Progenitor cell of endocrine pancreas (in vitro differentiated cells): Measurements from ENCODE around the gene KLF11. TPM values are rescaled to one million over a fixed set of nuclear protein-coding genes. Genes with fewer than 3 reads are reported as not detected.
"Not testable (repeated sequence)": the region's sequence is repeated elsewhere in the genome, so short reads cannot be mapped to it uniquely, and the experiment has no call there.

Experiments
- DNase-seq: peaks from one replicate; pipeline ENCODE4 v3.0.0; 2021; ENCODE audit warnings: low spot score; ENCODE audit not compliant: unreplicated experiment
- H3K27ac Mint-ChIP-seq: 2 replicates; pipeline ENCODE4 v1.8.0; 2021; ENCODE audit warnings: mild to moderate bottlenecking, moderate library complexity, mixed read lengths
- H3K27me3 Mint-ChIP-seq: 2 replicates; pipeline ENCODE4 v1.8.0; 2021; ENCODE audit warnings: mixed read lengths
- H3K36me3 Mint-ChIP-seq: 2 replicates; pipeline ENCODE4 v1.8.0; 2022; ENCODE audit warnings: mixed read lengths; ENCODE audit not compliant: insufficient read depth
- H3K4me1 Mint-ChIP-seq: 2 replicates; pipeline ENCODE4 v1.8.0; 2021; ENCODE audit warnings: low read depth, mixed read lengths
- H3K4me3 Mint-ChIP-seq: 2 replicates; pipeline ENCODE4 v1.8.0; 2021; ENCODE audit warnings: low read depth, mild to moderate bottlenecking, moderate library complexity, mixed read lengths
- H3K9me3 Mint-ChIP-seq: 2 replicates; pipeline ENCODE4 v1.8.0; 2021; ENCODE audit warnings: low read depth, mixed read lengths
- CTCF ChIP-seq: fragments of 200-600 bp; sonication (generic); IDR thresholded peaks from one replicate; pipeline ENCODE4 v1.5.0; 2021; ENCODE audit warnings: antibody characterized with exemption, mild to moderate bottlenecking; ENCODE audit not compliant: unreplicated experiment
- total RNA-seq: library from RNA; stranded (reverse); gene quantifications from 2 replicates; pipeline ENCODE4 v1.2.1, GENCODE V29; 2021

Gene KLF11
- total RNA-seq, 1 donor from 2014 or later, result 3.5 TPM

- no peaks in the 10 kb centered on the region for H3K36me3 Mint-ChIP-seq
- H3K9me3 Mint-ChIP-seq, result no peaks in the 10 kb centered on the region
- DNase-seq, result no peak
- H3K27me3 Mint-ChIP-seq, result peaks cover 5% of the 10 kb centered on the region
- no peak for TF ChIP-seq CTCF
- peaks cover 33% of the 10 kb centered on the region for H3K4me1 Mint-ChIP-seq
- no peak overlapping the region for H3K4me3 Mint-ChIP-seq
- peak overlapping the region; percentile 85 for H3K27ac Mint-ChIP-seq
Measured at GRCh38 chr2:10089565-10090190, 46.3 kb downstream of the KLF11 start.

- Mint-ChIP-seq H3K9me3 (no peaks in the 10 kb centered on the region), H3K27ac (no peak overlapping the region), H3K4me3 (no peak overlapping the region), H3K4me1 (peaks cover 19% of the 10 kb centered on the region), H3K27me3 (peaks cover 6% of the 10 kb centered on the region), H3K36me3 (no peaks in the 10 kb centered on the region)
- DNase-seq, result no peak
- TF ChIP-seq CTCF, result no peak
Measured at GRCh38 chr2:10091182-10091888, 48.0 kb downstream of the KLF11 start.

- not testable (repeated sequence) for DNase-seq
Measured at GRCh38 chr2:10091889-10092244, 48.5 kb downstream of the KLF11 start.

GRCh38 chr2:10094271-10094814, 51.0 kb downstream of the KLF11 start:
- Mint-ChIP-seq H3K4me3 (no peak overlapping the region), H3K9me3 (no peaks in the 10 kb centered on the region), H3K36me3 (no peaks in the 10 kb centered on the region), H3K27ac (no peak overlapping the region), H3K4me1 (peaks cover 17% of the 10 kb centered on the region), H3K27me3 (peaks cover 14% of the 10 kb centered on the region)
- DNase-seq, result no peak
- no peak for TF ChIP-seq CTCF

More at GRCh38 chr2:10091889-10092244, 48.5 kb downstream of the KLF11 start:
- not testable (repeated sequence) for H3K4me3 Mint-ChIP-seq, H3K27ac Mint-ChIP-seq, H3K9me3 Mint-ChIP-seq, H3K36me3 Mint-ChIP-seq, H3K27me3 Mint-ChIP-seq
- H3K4me1 Mint-ChIP-seq, result peaks cover 19% of the 10 kb centered on the region

- H3K36me3 Mint-ChIP-seq, result no peaks in the 10 kb centered on the region
- H3K27ac Mint-ChIP-seq, result no peak overlapping the region
- H3K4me3 Mint-ChIP-seq, result no peak overlapping the region
- H3K4me1 Mint-ChIP-seq, result peaks cover 10% of the 10 kb centered on the region
- no peaks in the 10 kb centered on the region for H3K9me3 Mint-ChIP-seq
- no peak for DNase-seq
- TF ChIP-seq CTCF, result no peak
- peaks cover 14% of the 10 kb centered on the region for H3K27me3 Mint-ChIP-seq
Measured at GRCh38 chr2:10095175-10095574, 51.8 kb downstream of the KLF11 start.
